ENCODE results near the gene SPARCL1. TPM values are rescaled to one million over a fixed set of nuclear protein-coding genes. Genes with fewer than 3 reads are reported as not detected.
"Not testable (repeated sequence)": the region's sequence is repeated elsewhere in the genome, so short reads cannot be mapped to it uniquely, and the experiment has no call there.

SPARCL1 gene
- total and polyA plus RNA-seq, 2 of the 13 experiments (the other 11 are each of a cell fraction or from before 2014, with no cell fraction given): 0.04 TPM; not detected in 1

GRCh38 chr4:87497159-87497558 is 32.0 kb downstream of the SPARCL1 start:
- intact Hi-C loops (cut with micrococcal nuclease; ENCODE audit: unreplicated experiment): no loop called here
- no peaks in the 10 kb centered on the region for H3K9me3 ChIP-seq (ENCODE audit: low read length)
- H3K27me3 ChIP-seq (ENCODE audit: control insufficient read depth in 1 of 2, insufficient read depth in 2 of 2, low read length in 2 of 2): no peaks in the 10 kb centered on the region
- CTCF ChIA-PET (ENCODE audit: low intra/inter-chr PET ratio, low total read pairs): no interaction called here
- no peak overlapping the region for H3K4me3 ChIP-seq (replicated peaks in 1 of 3; ENCODE audit: insufficient read depth in 1 of 3, low read depth in 2 of 3, low read length in 3 of 3)
- FAIRE-seq (no peak), DNase-seq (ENCODE audit: low spot score) (no peak), ATAC-seq (no peak)
- TF ChIP-seq ZNF660 (CRISPR knock-in tag; IDR thresholded peaks at IDR 0.05; ENCODE audit: borderline replicate concordance, low read depth) (no peak), CTCF (CRISPR knock-in tag; IDR thresholded peaks at IDR 0.05) (0 out of 2 replicates have a peak, but pooled peaks have one; percentile 15), ARNTL (CRISPR knock-in tag; IDR thresholded peaks at IDR 0.05) (no peak)
- H3K27ac ChIP-seq (ENCODE audit: extremely low read length, insufficient read depth, low read length): no peak overlapping the region
- no peak overlapping the region for H2AFZ ChIP-seq (ENCODE audit: low read length)
- no TSS peak for BruUV-seq (replicated peaks)
- no peaks in the 10 kb centered on the region for H3K79me2 ChIP-seq (ENCODE audit: insufficient read depth, low read length)
- 50% methylated on average over 2 of the region's 2 CpGs for WGBS (ENCODE audit: low lambda C conversion rate)
- no peaks in the 10 kb centered on the region for H4K20me1 ChIP-seq (ENCODE audit: insufficient read depth, low read length)
- in situ Hi-C loops (cut with HindIII; ENCODE audit: extremely low pct_ligation_motif_present, low pct_unique_long_range_greater_than_20kb): no loop called here
- peaks cover 17% of the 10 kb centered on the region for H3K4me1 ChIP-seq (ENCODE audit: insufficient read depth, low read length)
- H3K36me3 ChIP-seq (replicated peaks in 1 of 2; ENCODE audit: control insufficient read depth in 1 of 2, insufficient read depth in 2 of 2, low read length in 2 of 2): no peaks in the 10 kb centered on the region
- no peak overlapping the region for H3K9ac ChIP-seq (ENCODE audit: insufficient read depth, low read depth, low read length)
- POLR2A ChIA-PET: no interaction called here
- no peak overlapping the region for H3K4me2 ChIP-seq (ENCODE audit: low read depth, low read length)

GRCh38 chr4:87493115-87493514 is 36.1 kb downstream of the SPARCL1 start:
- Histone ChIP-seq H3K4me3 (replicated peaks in 1 of 3; ENCODE audit: insufficient read depth in 1 of 3, low read depth in 2 of 3, low read length in 3 of 3) (no peak overlapping the region), H3K4me1 (ENCODE audit: insufficient read depth, low read length) (peaks cover 38% of the 10 kb centered on the region), H3K36me3 (replicated peaks in 1 of 2; ENCODE audit: control insufficient read depth in 1 of 2, insufficient read depth in 2 of 2, low read length in 2 of 2) (no peaks in the 10 kb centered on the region), H3K27me3 (ENCODE audit: control insufficient read depth in 1 of 2, insufficient read depth in 2 of 2, low read length in 2 of 2) (no peaks in the 10 kb centered on the region), H3K79me2 (ENCODE audit: insufficient read depth, low read length) (no peaks in the 10 kb centered on the region), H3K9ac (ENCODE audit: insufficient read depth, low read depth, low read length) (no peak overlapping the region), H2AFZ (ENCODE audit: low read length) (no peak overlapping the region), H3K9me3 (ENCODE audit: low read length) (no peaks in the 10 kb centered on the region), H3K27ac (ENCODE audit: extremely low read length, insufficient read depth, low read length) (no peak overlapping the region), H4K20me1 (ENCODE audit: insufficient read depth, low read length) (no peaks in the 10 kb centered on the region), H3K4me2 (ENCODE audit: low read depth, low read length) (no peak overlapping the region)
- DNase-seq (ENCODE audit: low spot score) (no peak), ATAC-seq (no peak), FAIRE-seq (no peak)
- POLR2A ChIA-PET: no interaction called here
- TF ChIP-seq HHEX (CRISPR knock-in tag; IDR thresholded peaks at IDR 0.05) (no peak), ZNF232 (CRISPR knock-in tag; IDR thresholded peaks at IDR 0.05; ENCODE audit: borderline replicate concordance) (no peak), PHF8 (CRISPR knock-in tag; IDR thresholded peaks at IDR 0.05) (no peak), MTA3 (CRISPR knock-in tag; IDR thresholded peaks at IDR 0.05) (no peak), DMAP1 (CRISPR knock-in tag; IDR thresholded peaks at IDR 0.05) (no peak), PAX8 (CRISPR knock-in tag; IDR thresholded peaks at IDR 0.05; ENCODE audit: borderline replicate concordance) (no peak)
- TF ChIP-seq, protein P1, sequence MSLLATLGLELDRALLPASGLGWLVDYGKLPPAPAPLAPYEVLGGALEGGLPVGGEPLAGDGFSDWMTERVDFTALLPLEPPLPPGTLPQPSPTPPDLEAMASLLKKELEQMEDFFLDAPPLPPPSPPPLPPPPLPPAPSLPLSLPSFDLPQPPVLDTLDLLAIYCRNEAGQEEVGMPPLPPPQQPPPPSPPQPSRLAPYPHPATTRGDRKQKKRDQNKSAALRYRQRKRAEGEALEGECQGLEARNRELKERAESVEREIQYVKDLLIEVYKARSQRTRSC (CRISPR knock-in tag; IDR thresholded peaks at IDR 0.05; ENCODE audit: low read depth): no peak
- CTCF ChIA-PET (ENCODE audit: low intra/inter-chr PET ratio, low total read pairs): no interaction called here
- intact Hi-C loops (cut with micrococcal nuclease; ENCODE audit: unreplicated experiment): no loop called here
- in situ Hi-C loops (cut with HindIII; ENCODE audit: extremely low pct_ligation_motif_present, low pct_unique_long_range_greater_than_20kb): no loop called here
- BruUV-seq (replicated peaks): no TSS peak
- 83% methylated on average over 3 of the region's 3 CpGs for WGBS (ENCODE audit: low lambda C conversion rate)

GRCh38 chr4:87491851-87492250 is 37.3 kb downstream of the SPARCL1 start:
- H3K79me2 ChIP-seq (ENCODE audit: insufficient read depth, low read length); H3K9me3 ChIP-seq (ENCODE audit: low read length); FAIRE-seq; H3K27ac ChIP-seq (ENCODE audit: extremely low read length, insufficient read depth, low read length); H2AFZ ChIP-seq (ENCODE audit: low read length); POLR2A ChIA-PET; CTCF ChIA-PET (ENCODE audit: low intra/inter-chr PET ratio, low total read pairs); in situ Hi-C loops (cut with HindIII; ENCODE audit: extremely low pct_ligation_motif_present, low pct_unique_long_range_greater_than_20kb); ATAC-seq; DNase-seq (ENCODE audit: low spot score); H4K20me1 ChIP-seq (ENCODE audit: insufficient read depth, low read length); H3K27me3 ChIP-seq (ENCODE audit: control insufficient read depth in 1 of 2, insufficient read depth in 2 of 2, low read length in 2 of 2); intact Hi-C loops (cut with micrococcal nuclease; ENCODE audit: unreplicated experiment); H3K9ac ChIP-seq (ENCODE audit: insufficient read depth, low read depth, low read length); H3K36me3 ChIP-seq (replicated peaks in 1 of 2; ENCODE audit: control insufficient read depth in 1 of 2, insufficient read depth in 2 of 2, low read length in 2 of 2); H3K4me3 ChIP-seq (replicated peaks in 1 of 3; ENCODE audit: insufficient read depth in 1 of 3, low read depth in 2 of 3, low read length in 3 of 3); BruUV-seq (replicated peaks); H3K4me2 ChIP-seq (ENCODE audit: low read depth, low read length): not testable (repeated sequence)
- 84% methylated on average over 2 of the region's 2 CpGs for WGBS (ENCODE audit: low lambda C conversion rate)
- H3K4me1 ChIP-seq (ENCODE audit: insufficient read depth, low read length): peaks cover 27% of the 10 kb centered on the region
